NOMO-1 (cell line): Measurements from ENCODE around the gene GOT2.
A peak's percentile ranks its signal among the peaks of the same experiment; 100 is the strongest.
"Not testable (repeated sequence)": the region's sequence is repeated elsewhere in the genome, so short reads cannot be mapped to it uniquely, and the experiment has no call there.

Experiments used
- DNase-seq, 2 experiments: peaks; one replicate each; lab custom pipeline; 2025; ENCODE audit not compliant: unreplicated experiment in 2 of 2; lab: John Stamatoyannopoulos, UW

GOT2 gene

DNA sequence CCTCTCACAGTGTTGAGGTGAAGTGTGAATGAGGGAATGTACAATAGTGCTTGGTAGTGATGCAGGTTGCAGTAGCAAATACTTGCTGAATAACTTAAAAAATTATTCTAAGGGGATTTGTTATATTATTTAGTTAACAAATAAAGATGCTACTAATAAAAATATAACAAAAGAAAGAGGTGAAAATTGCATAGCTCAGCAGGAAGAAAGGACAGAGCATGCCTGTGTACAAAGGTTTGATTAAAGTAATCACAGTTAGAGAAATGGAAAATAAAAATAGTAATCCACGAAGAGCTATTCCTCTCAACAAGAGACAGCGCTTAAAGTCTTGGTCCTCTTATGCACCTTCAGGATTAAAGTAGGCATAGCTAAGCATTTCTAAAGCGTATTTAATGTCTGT lies 11.0 kb downstream of the GOT2 start:
- DNase-seq: no peak

DNA sequence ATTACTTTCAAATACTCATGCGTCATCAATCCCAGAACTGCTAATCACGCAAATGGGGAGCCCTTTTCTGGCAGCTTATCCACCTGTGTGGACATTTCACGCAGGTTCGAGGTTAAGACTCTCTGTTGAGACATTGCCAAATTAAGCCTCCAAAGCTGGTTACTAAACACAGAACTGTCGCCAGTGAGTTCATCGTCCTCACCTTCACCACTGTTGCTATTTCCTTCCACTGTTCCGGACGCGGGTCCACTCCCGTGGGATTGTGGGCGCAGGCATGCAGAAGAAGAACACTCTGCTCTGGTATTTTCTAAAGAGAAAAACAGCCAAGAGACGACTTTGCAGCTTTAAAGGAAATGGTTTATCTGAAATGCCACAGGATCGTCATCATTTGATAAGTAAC lies 16.1 kb downstream of the GOT2 start:
- no peak for DNase-seq

- DNase-seq: no peak
Observed at GRCh38 chr16:58716468-58716867, 17.6 kb downstream of the GOT2 start.

DNA sequence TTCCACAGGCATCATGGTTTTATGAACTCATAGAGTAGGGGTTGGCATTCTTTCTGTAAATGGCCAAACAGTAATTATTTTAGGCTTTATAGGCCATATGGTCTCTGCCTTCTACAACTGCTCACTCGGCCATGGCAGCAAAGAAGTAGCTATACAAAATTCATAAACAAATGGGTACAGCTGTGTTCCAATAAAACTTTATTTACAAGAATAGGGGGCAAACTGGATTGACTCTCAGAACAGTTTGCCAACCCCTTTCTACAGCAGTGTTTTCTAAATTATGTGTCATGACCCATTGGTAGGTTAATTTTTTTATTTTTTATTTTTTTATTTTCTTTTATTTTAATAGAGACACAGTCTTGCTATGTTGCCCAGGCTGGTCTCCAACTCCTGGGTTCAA lies 20.4 kb downstream of the GOT2 start:
- DNase-seq: no peak

DNA sequence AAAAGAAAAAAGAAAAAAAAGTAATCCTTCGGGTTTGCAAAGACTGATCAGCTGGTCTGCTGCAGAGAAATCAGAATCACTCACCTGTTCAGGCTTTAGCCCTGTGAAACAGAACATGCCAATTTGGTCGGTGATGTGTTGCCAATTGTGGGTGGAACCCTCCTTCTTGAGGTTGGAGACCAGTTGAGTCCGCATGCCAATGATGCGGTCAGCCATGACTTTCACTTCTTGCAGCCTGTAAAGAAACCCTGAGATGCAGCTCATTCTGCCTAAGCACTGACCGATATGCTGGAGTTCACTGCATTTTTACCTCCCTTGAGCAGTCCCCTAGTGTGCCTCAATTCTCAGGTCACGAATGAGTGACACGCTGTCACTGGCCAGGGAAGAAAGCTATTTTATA lies 24.8 kb downstream of the GOT2 start:
- no peak for DNase-seq

- peak; percentile 68 to 94 for DNase-seq
Observed at GRCh38 chr16:58699151-58699550, 35.0 kb downstream of the GOT2 start.

DNA sequence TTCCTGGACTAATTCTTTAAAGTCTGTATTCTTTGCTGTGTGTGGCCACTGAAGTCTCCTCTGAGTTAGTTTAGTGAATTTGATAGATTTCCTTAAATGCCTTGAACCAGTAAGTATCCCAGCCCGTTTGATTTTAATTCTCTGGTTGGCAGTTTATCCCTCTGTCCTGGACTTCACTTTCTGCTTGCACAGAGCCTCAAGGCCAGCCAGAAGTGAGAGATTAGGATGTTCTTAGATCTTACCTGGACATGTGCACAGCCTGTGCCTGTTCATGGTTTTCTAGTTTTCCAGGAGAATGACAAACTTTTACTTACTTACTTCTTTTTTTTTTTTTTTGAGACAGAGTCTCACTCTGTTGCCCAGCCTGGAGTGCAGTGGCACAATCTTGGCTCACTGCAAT lies 38.7 kb downstream of the GOT2 start:
- DNase-seq: no peak

DNA sequence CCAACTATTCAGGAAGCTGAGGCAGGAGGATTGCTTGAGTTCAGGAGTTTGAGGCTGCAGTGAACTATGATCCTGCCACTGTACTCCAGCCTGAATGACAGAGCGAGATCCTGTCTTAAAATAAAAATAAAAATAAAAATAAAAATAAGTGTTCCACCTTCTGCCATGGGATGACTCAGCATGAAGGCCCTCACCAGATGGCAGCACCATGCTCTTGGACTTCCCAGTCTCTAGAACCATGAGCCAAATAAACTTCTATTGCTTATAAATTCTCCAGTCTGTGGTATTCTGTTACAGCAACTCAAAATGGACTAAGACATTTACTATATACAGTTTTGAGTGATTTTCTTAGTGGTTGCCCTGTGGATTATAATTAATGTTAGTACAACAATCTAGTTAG lies 41.7 kb downstream of the GOT2 start:
- DNase-seq: no peak

- DNase-seq: not testable (repeated sequence)
Observed at GRCh38 chr16:58686985-58687706, 47.0 kb downstream of the GOT2 start.

GRCh38 chr16:58685084-58685449 lies 49.0 kb downstream of the GOT2 start:
- DNase-seq: no peak

DNA sequence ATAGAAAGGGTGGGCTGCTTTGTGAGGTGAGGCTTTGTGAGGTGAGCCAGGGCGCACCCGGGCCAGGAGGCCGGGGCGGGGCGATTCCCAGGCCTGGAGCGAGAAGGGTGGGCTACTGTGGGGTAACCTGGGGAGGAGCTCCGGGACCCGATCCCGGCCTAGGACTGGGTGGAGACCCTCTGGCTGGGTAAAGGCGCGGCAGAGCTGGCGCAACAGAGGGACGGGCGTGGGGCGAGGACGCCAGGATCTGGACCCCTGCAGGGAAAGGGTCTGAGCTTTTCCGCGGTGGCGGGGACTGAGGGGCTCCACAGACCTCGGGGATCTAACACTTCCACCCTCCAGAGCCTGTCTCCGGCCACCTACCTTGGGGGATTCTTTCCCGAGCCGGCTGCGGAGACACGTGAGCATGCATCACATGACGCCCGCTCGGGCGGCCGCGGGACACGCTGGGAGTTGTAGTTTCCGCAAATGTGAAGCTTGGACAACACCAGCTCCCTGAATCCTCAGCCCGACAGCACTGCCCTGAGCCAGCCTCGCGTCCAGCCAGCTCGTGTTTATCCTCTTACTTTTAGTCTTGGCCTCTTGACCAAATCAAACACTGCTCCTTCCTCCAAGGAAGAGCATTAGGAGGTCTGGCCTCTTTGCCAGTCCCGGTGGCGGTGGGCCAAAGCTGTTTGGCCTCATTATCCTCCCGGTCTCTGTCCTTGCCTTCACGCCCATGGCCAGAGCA lies 49.6 kb downstream of the GOT2 start, which contains the start of gene SLC38A7:
Gene SLC38A7 (minus strand): TSS at position 417 of the 730 bp plus-strand sequence. CDS start 4,644 bp downstream, outside the sequence.
- DNase-seq: peak; percentile 40 to 42

DNA sequence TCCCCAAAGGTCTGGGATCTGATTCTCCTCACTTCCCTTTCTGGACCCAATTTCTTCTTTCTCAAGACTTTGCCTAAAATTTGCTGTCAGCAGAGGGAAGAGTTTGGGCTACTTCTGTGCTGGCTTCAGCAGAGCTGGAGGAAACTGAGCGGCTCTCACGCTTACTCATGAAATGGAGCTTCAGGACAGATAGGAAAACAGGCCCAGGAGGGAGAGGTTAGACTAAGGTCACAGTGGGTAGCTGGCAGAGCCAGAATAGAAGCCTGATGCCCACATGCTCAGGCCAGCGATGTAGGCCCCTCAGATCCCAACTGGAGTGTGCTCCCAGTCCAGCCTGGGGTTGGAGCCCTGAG lies 50.1 kb downstream of the GOT2 start:
- peak in 1 of 2 experiments; percentile 5 for DNase-seq

GRCh38 chr16:58679763-58680162 lies 54.4 kb downstream of the GOT2 start:
- no peak for DNase-seq

GRCh38 chr16:58678716-58679115 lies 55.4 kb downstream of the GOT2 start:
- peak in 1 of 2 experiments; percentile 6 for DNase-seq

DNA sequence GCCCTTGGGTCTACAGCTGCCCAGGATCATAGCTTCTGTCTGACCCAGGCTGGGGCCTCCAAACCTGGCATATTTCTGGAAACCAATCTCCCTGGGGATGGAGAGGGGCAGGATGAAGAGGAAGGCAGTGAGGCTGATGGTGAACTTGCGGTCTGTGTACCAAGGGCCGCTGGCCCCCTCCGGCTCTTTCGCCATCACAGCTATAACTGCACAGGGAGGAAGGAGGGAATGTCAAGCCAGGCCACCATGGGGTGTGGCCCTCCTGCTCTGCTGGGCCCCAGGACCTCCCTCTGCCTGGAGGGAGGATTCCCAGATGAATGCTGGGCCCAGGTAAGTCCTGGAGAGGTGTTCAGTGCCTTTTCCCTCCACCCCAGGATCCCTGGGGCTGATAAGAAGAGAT lies 55.8 kb downstream of the GOT2 start:
- no peak for DNase-seq

GRCh38 chr16:58670946-58671583 lies 63.1 kb downstream of the GOT2 start:
- DNase-seq: no peak

GRCh38 chr16:58670177-58670576 lies 63.9 kb downstream of the GOT2 start:
- DNase-seq: no peak

DNA sequence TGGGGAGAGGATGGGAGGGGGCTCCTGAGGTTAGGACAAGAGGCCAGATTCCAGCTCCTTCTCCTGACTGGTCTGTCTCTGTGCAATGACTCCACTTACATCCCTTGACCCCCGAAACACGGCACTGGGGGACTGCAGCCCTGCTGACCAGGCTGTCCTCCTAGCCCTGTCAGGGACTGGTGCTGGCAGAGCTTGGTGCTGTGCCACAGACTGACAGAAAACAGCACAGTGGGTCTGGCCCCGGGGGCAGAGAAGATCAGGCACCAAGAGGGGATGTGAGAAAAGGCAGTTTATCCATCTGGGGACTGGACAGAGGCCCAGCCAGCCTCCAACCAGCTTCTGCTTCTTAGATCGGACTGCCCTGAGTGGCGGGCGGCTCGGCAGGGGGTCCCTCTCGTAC lies 68.9 kb downstream of the GOT2 start:
- DNase-seq: no peak

DNA sequence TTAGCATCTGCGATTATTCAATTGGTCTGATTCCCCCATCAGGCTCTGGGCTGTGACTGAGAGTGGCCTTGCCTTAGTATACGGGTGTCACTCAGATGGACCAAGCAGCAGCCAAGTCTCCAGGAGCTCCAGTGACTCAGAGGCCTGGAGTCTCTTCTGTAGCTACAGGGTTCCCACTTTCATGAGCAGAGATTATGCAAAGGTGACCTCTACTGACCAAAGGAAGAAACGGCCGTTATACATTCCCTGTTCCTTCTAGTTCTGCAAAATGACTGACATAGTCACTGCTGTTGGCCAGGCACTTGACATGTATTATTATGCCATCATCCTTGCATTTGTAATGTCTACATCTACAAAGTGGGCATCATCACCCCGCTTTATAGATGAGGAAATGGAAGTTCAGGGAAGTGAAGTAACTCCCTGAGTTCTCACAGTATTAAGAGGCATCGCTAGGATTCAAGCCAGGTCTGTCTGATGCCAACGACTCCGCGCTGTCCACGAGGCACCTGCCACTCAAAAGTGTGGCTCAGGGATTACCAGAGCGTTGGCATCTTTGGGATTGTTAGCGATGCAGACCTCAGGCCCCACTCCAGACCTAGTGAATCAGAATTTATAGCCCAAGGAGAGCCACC lies 72.8 kb downstream of the GOT2 start:
- peak; percentile 52 to 76 for DNase-seq

GRCh38 chr16:58659911-58660310 lies 74.2 kb downstream of the GOT2 start:
- not testable (repeated sequence) for DNase-seq

- DNase-seq: peak; percentile 12 to 26
Observed at GRCh38 chr16:58658796-58659211, 75.3 kb downstream of the GOT2 start.
